Mesodermal cell (in vitro differentiated cells): ENCODE measurements around the gene SLC5A10.
"Not testable (repeated sequence)": the region's sequence is repeated elsewhere in the genome, so short reads cannot be mapped to it uniquely, and the experiment has no call there.

ENCODE experiments used
- H3K27ac ChIP-seq: 2 replicates; pipeline ENCODE4 v1.7.0; 2013; ENCODE audit warnings: mild to moderate bottlenecking, low read depth, low read length, moderate library complexity; ENCODE audit not compliant: severe bottlenecking
- H3K36me3 ChIP-seq: 2 replicates; pipeline ENCODE4 v1.7.1; 2013; ENCODE audit warnings: mild to moderate bottlenecking, low read length, moderate library complexity; ENCODE audit not compliant: control insufficient read depth, insufficient read depth
- H3K4me1 ChIP-seq: one replicate; pipeline ENCODE4 v1.7.1; 2013; ENCODE audit warnings: mild to moderate bottlenecking, low read length; ENCODE audit not compliant: insufficient read depth, control insufficient read depth, poor library complexity, severe bottlenecking
- H3K4me3 ChIP-seq: 2 replicates; pipeline ENCODE4 v1.7.0; 2013; ENCODE audit warnings: low read length, control low read depth, mild to moderate bottlenecking; ENCODE audit not compliant: insufficient read depth, poor library complexity, severe bottlenecking; ENCODE audit errors: extremely low read depth
- H3K9me3 ChIP-seq: 2 replicates; pipeline ENCODE4 v1.7.1; 2013; ENCODE audit warnings: mild to moderate bottlenecking, low read length, moderate library complexity; ENCODE audit not compliant: control insufficient read depth
- WGBS, 2 experiments: methylation state at CpG; one replicate each; pipeline ENCODE4 v1.1.5; 2013; ENCODE audit warnings: missing lambda C conversion rate in 2 of 2; ENCODE audit not compliant: insufficient coverage in 2 of 2; 5-methylcytosine and 5-hydroxymethylcytosine counted together

The SLC5A10 gene

DNA sequence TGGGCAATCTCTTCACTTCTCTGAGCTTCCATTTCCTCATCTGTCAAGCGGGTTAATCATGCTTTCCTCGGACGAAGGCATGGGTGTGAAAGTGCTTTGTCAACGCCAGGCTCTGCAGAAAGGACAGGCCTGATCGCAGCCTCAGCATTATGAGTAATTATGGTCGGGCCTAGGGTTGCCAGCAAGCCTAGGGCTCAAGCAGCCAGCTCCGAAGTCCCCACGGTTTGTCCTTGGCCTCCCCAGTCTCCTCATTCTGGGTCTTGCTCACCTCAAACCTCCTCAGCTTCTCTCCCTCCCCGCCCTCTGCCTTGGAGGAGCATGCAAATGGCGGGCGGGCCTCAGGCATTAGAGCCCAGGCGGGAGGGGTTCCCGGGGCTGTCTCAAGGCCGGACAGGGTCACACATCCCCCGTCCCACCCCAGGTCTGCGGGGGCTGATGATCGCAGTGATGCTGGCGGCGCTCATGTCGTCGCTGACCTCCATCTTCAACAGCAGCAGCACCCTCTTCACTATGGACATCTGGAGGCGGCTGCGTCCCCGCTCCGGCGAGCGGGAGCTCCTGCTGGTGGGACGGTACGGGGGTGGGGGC lies 62.8 kb downstream of the SLC5A10 start:
- H3K4me3 ChIP-seq, result no peak overlapping the region
- no peaks in the 10 kb centered on the region for H3K9me3 ChIP-seq
- WGBS, 2 experiments, result 85 to 92% methylated on average over 12 to 19 of the region's 29 CpGs
- peaks cover 15% of the 10 kb centered on the region for H3K4me1 ChIP-seq
- H3K27ac ChIP-seq, result no peak overlapping the region
- H3K36me3 ChIP-seq, result no peaks in the 10 kb centered on the region

DNA sequence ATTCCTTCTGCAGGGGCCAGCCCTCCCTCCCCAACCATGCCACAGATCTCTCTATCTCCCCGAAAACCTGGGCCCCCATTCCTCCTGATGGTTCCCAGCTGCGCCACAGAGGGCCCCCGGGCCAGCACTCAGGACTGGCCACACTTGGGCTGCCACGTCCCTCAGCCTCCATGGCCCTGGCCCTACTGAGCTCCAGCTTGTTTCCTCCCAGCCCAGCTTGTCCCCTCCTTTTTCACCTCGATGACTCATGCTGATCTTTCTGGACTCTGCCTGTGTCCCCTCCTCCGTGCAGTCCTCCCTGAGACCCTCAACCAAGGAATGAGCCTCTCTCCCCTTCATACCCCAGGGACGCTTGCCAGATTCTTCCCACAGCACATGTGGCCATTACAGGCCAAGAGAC lies 63.5 kb downstream of the SLC5A10 start:
- WGBS, 2 experiments, result 86 to 92% methylated on average over 5 to 7 of the region's 7 CpGs
- Histone ChIP-seq H3K36me3 (no peaks in the 10 kb centered on the region), H3K27ac (no peak overlapping the region), H3K9me3 (no peaks in the 10 kb centered on the region), H3K4me1 (peaks cover 15% of the 10 kb centered on the region), H3K4me3 (no peak overlapping the region)

DNA sequence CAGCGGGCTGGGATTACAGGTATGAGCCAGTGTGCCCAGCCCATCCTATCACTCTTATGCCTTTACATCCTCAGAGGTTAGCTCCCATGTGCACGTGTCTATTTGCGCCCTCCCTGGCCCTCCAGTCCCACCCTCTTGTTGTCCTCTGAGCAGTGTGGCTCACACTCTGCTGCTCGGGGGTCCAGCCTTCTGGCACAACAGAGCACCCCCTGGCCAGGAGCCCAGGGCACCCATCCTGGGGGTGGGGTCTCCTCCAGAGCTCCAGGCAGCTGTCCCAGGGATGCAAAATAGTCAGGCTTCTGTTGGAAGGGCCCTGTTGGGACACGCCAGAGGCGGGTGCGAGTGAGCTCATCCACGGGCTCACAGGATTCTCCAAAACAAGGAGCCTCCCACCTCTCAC lies 64.3 kb downstream of the SLC5A10 start:
- WGBS, 2 experiments, result 90 to 97% methylated on average over 8 of the region's 8 CpGs
- Histone ChIP-seq H3K4me1 (peaks cover 9% of the 10 kb centered on the region), H3K27ac (no peak overlapping the region)

DNA sequence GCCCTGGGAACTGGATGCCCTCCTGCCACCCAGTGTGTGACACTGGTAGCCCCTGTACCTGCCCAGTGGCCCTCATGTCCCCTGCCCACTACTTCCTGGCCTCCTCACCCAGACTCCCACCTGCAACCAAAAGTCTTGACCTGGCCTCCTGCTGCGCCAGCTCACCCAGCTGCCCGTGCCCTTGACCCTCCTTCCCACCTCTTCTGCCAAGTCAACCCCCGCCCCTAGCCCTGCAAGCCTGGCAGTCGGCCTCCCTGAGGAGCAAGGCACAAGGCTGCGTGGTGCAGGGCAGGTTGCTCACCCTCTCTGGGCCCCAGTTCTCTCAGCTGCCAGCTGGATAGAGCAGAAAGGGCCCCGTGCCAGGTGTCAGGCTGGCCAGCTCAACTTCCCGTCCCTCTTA lies 64.9 kb downstream of the SLC5A10 start:
- WGBS, 2 experiments, result 88 to 90% methylated on average over 6 to 7 of the region's 7 CpGs
- H3K9me3 ChIP-seq, result no peaks in the 10 kb centered on the region
- H3K4me1 ChIP-seq, result peaks cover 3% of the 10 kb centered on the region
- H3K27ac ChIP-seq, result no peak overlapping the region
- H3K36me3 ChIP-seq, result no peaks in the 10 kb centered on the region
- no peak overlapping the region for H3K4me3 ChIP-seq

More for the DNA sequence above, 64.3 kb downstream of the SLC5A10 start:
- H3K4me3 ChIP-seq, result no peak overlapping the region
- no peaks in the 10 kb centered on the region for H3K9me3 ChIP-seq
- H3K36me3 ChIP-seq, result no peaks in the 10 kb centered on the region

DNA sequence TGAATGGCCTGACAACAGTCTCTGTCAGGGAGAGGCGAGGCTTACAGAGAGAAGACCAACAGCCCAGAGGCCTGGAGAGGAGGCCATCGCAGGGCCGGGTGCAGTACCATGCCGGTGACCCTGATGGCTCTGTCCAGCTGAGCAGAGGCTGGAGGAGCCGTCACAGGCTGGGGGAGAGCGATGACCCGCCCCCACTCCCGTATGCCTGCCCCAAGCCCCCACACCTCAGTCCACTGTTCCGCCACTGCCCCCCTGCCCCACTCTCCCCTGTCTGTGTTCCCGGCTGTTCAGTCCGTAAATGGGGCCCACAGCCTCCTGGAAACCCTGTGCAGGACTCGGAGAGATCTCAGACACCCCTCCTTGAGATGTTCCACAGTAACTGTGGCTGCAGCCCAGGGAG lies 65.4 kb downstream of the SLC5A10 start:
- no peaks in the 10 kb centered on the region for H3K9me3 ChIP-seq
- H3K36me3 ChIP-seq, result no peaks in the 10 kb centered on the region
- H3K4me3 ChIP-seq, result no peak overlapping the region
- H3K27ac ChIP-seq, result no peak overlapping the region
- H3K4me1 ChIP-seq, result peaks cover 3% of the 10 kb centered on the region
- WGBS, 2 experiments, result 84 to 91% methylated on average over 6 to 11 of the region's 12 CpGs

DNA sequence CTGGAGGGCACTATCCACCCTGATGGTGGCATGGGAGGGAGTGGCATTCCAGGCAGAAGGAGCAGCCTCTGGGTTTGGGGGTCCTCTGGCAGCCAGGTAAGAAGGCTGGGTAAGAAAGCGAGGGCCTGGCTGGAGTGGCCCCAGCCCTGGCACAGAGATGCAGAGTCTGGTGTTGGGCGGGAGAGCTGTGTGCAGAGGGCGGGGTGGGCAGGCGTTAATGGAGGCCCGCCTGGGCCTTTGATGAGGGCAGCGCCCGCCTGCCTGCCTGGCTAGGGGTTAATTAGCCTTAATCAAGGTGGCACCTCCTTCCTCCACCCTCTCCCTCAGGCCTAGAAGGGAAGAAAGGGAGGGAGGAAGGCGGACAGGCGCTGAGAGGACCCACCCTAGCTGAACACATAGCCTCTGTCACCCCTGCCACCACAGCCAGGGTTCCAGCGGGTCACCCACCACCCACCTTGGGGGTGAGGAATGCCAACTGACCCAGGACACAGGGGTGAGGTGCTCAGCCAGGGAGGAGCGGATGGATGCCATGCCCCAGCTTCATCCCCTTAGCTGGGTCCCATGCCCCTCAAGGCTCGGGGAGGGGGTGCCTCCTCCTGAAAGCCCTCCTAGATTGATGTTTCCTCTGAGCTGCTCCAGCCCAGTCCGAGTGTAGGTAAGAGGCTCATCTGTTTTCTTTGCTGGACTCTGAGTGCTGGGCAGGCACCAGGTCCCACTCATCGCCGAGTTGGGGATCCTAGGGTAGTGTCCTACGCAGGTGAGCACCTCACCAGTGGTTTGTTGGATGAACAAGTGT lies 66.0 kb downstream of the SLC5A10 start:
- WGBS, 2 experiments, result 89% methylated on average over 6 of the region's 16 CpGs
- H3K27ac ChIP-seq, result no peak overlapping the region
- H3K36me3 ChIP-seq, result no peaks in the 10 kb centered on the region
- no peak overlapping the region for H3K4me3 ChIP-seq
- no peaks in the 10 kb centered on the region for H3K4me1 ChIP-seq
- H3K9me3 ChIP-seq, result no peaks in the 10 kb centered on the region

DNA sequence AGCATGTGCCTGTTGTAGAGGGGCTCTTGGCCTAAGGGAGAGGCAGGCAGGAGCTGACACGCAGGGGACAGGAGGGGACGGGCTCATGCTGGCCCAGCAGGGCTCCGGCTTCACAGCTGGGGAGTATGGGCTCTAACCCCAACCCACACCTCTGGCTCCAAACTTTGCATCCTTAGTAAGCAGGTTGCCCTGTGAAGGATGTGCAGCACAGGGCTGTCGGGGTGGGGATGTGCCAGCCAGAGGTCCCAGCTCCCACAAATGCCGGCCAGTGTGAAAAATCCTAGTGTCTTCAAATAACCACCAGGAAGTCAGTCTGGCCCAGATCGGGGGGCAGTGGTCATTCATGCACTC lies 66.6 kb downstream of the SLC5A10 start:
- H3K36me3 ChIP-seq, result no peaks in the 10 kb centered on the region
- 91 to 93% methylated on average over 5 of the region's 6 CpGs for whole genome bisulfite sequencing, 2 experiments

DNA sequence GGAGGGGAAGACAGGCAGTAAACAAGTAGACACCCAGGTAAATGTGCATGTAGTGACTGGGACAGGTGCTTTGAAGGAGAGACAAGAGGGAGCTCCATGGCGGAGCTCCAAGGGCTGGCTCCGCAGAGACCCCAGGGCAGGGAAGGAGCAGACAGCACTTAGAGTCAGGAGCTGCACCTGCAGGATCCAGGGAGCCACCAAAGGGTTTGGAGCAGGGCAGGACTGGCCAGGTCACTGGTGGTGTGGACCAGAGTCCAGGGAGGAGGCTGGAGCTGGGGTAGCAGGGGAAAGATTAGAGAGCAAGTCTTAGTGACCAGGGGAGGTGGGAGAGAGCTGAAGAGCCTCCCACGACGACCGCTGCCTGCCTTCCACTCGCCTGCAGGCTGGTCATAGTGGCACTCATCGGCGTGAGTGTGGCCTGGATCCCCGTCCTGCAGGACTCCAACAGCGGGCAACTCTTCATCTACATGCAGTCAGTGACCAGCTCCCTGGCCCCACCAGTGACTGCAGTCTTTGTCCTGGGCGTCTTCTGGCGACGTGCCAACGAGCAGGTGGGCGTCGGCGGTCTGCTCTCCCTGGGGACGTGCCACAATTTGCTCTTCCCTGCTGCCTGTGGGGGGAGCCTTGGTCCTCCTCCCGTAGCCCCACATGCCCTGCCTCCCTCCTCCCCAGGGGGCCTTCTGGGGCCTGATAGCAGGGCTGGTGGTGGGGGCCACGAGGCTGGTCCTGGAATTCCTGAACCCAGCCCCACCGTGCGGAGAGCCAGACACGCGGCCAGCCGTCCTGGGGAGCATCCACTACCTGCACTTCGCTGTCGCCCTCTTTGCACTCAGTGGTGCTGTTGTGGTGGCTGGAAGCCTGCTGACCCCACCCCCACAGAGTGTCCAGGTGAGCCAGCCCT lies 67.3 kb downstream of the SLC5A10 start:
- H3K36me3 ChIP-seq, result no peaks in the 10 kb centered on the region
- H3K4me1 ChIP-seq, result no peaks in the 10 kb centered on the region
- no peaks in the 10 kb centered on the region for H3K9me3 ChIP-seq
- no peak overlapping the region for H3K4me3 ChIP-seq
- 71 to 80% methylated on average over 21 to 26 of the region's 27 CpGs for WGBS, 2 experiments
- H3K27ac ChIP-seq, result no peak overlapping the region

More for the DNA sequence above, 66.6 kb downstream of the SLC5A10 start:
- no peak overlapping the region for H3K27ac ChIP-seq
- no peaks in the 10 kb centered on the region for H3K4me1 ChIP-seq
- H3K4me3 ChIP-seq, result no peak overlapping the region
- H3K9me3 ChIP-seq, result no peaks in the 10 kb centered on the region

DNA sequence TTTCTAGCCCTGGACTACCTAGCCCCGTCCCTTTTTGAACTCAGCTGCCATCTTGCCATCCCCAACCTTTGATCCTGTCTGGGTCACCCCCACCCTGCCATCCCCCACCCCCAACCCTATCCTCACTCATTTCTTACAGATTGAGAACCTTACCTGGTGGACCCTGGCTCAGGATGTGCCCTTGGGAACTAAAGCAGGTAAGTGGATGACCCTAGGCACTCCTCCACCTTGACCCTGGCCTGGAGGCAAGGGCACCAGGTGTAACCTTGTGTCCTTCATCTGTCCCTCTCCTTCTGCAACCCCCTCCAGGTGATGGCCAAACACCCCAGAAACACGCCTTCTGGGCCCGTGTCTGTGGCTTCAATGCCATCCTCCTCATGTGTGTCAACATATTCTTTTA lies 68.1 kb downstream of the SLC5A10 start:
- WGBS, 2 experiments, result 86 to 96% methylated on average over 2 of the region's 3 CpGs
- Histone ChIP-seq H3K27ac (no peak overlapping the region), H3K4me3 (no peak overlapping the region), H3K9me3 (no peaks in the 10 kb centered on the region), H3K4me1 (no peaks in the 10 kb centered on the region), H3K36me3 (no peaks in the 10 kb centered on the region)

DNA sequence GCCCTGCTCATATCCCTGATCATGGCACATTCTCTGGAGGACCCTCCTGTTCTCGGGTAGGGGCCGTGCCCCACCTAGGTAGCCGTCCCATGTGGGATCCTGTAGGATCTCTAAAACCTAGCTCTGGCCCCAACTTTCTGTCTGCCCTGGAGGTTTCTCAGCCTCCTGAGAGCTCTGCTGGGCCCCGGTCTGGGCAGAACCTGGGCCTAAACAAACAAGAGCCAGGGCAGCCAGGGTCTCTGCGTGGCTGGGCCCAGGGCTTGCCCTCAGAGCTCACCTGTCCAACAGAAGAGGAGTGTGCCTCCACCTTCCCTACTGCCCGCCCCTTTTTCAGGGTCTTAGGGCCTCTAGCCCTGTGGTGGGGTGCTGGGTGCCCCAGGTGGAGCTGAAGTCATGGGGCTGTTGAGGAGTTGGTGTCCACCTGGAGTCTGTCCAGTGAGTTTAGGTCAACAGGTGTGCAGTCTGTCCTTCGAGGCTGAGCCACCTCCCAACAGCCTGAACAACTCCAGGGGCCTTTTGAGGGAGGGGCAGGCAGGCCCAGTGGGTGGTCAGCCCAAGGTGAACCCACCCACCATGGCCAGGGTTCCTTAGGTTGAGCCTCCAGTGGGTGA lies 69.2 kb downstream of the SLC5A10 start:
- H3K4me1 ChIP-seq, H3K36me3 ChIP-seq, H3K9me3 ChIP-seq, H3K27ac ChIP-seq, H3K4me3 ChIP-seq: not testable (repeated sequence)
- WGBS, 2 experiments, result 98 to 100% methylated on average over 5 to 6 of the region's 7 CpGs
